IPS-11a (cell line): ENCODE results near the gene CPD.
"Not testable (repeated sequence)": the region's sequence is repeated elsewhere in the genome, so short reads cannot be mapped to it uniquely, and the experiment has no call there.

Source experiments
- H3K4me3 ChIP-seq: one replicate; pipeline ENCODE4 v1.5.1; 2013; ENCODE audit warnings: low read depth, low read length, control low read depth

CPD gene

GRCh38 chr17:30424471-30424870, 45.7 kb downstream of the CPD start:
- H3K4me3 ChIP-seq, result no peak overlapping the region

- H3K4me3 ChIP-seq, result no peak overlapping the region
Measured at GRCh38 chr17:30426292-30426691, 47.6 kb downstream of the CPD start.

DNA sequence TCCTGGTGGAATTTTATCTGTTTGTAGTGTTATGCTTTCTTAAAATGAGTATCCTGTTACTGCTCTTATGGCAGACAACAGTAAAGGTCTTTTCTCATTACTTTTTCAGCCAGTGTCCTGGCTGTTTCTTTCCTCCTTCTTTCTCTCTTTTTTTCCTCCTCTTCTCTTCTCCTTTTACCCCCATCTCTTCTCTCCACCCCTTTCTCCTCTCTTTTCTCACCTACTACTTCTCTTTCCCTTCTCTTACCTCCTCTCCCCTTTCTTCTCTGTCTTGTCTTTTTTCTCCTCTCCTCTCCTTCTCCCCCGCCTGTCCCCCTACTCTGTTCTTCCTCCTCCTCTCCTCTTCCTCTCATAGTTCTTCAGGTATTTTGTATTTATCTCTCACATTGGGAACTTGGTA, 48.9 kb downstream of the CPD start:
- H3K4me3 ChIP-seq, result no peak overlapping the region

DNA sequence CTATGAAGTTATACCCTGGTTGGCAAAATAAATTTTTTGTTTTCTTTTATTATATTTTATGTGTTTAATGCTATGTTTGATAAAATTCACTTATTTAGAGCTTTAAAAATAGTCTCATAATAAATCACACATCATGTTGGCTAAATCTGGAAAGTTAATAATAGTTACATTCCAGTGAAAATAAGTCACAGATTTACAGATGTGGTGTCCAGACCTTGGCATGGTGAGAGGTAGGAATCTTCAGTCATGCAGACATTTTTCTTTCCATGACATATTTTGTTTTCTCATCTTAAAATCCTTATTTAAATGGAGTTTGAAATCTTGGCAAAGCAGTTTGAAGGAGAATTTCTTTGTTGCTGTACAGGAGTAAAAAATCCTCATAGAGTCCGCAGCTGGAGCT, 50.4 kb downstream of the CPD start:
- H3K4me3 ChIP-seq, result no peak overlapping the region

GRCh38 chr17:30433514-30433913, 54.8 kb downstream of the CPD start:
- no peak overlapping the region for H3K4me3 ChIP-seq

DNA sequence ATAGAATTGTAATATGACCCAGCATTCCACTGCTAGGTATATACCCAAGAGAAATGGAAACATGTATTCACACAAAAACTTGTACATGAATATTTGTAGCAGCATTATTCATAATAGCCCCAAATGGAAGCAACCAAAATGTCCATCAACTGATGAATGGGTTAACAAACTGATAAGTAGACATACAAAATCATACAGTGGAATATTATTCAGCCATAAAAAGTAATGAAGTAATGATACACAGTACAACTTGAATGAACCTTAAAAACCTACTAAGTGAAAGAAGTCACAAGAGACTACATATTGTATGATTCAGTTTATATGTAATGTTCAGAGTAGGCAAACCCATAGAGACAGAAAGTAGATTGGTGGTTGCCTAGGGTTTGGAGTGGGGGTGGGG, 58.0 kb downstream of the CPD start:
- no peak overlapping the region for H3K4me3 ChIP-seq

GRCh38 chr17:30443721-30444120, 65.0 kb downstream of the CPD start:
- H3K4me3 ChIP-seq, result no peak overlapping the region

GRCh38 chr17:30446640-30447039, 67.9 kb downstream of the CPD start:
- H3K4me3 ChIP-seq, result not testable (repeated sequence)

- H3K4me3 ChIP-seq, result no peak overlapping the region
Measured at GRCh38 chr17:30449480-30449879, 70.8 kb downstream of the CPD start.

DNA sequence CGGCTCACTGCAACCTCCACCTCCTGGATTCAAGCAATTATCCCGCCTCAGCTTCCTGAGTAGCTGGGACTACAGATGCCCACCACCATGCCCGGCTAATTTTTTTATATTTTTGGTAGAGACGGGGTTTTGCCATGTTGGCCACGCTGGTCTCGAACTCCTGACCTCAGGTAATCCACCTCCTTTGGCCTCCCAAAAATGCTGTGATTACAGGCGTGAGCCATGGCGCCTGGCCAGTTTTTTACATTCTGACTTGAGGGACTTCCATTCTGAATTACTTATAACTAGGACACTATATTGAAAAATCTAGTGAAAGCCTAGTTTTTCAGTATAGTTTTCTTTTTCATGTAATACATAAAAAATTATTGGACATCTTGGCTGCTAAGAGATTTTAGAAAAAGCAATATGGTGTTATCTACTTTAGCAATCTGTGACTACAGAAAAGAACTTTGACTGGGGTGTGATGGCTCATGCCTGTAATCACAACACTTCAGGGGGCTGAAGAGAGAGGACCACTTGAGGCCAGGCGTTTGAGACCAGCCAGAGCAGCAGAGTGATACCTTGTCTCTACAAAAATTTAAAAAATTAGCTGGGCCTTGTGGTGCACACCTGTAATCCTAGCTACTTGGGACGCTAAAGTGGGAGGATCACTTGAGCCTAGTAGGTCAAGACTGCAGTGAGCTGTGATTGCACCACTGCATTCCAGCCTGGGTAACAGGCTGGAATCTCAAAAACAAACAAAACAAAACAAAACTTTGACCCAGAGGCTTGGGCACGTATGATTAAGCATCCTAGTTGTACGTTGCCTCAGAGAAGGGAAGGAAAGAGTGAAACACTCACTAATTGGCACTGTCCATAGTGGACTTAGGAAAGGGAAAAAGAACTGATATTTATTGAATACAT, 71.6 kb downstream of the CPD start:
- H3K4me3 ChIP-seq, result no peak overlapping the region

DNA sequence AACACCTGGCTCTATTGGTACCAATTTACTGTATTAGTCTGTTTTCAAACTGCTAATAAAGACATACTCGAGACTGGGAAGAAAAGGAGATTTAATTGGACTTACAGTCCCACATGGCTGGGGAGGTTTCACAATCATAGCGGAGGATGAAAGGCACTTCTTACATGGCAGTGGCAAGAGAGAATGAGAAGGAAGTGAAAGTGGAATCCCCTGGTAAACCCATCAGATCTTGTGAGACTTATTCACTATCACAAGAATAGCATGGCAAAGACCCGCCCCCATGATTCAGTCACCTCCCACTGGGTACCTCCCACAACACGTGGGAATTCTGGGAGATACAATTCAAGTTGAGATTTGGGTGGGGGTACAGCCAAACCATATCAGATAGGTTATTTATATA, 75.9 kb downstream of the CPD start:
- H3K4me3 ChIP-seq, result no peak overlapping the region

DNA sequence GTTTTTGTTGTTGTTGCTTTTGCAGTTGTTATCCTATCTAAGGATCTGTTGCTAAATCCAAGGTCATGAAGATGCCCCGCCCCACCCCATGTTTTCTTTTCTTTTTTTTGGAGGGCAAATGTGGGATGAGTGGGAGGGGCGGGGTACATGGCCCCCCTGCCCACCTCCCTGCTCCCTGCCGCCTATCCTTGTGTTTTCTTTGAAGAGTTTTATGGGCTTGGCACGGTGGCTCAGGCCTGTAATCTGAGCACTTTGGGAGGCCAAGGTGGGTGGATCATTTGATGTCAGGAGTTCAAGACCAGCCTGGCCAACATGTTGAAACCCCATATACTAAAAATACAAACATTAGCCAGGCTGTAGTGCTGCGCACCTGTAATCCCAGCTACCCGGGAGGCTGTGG, 79.6 kb downstream of the CPD start:
- H3K4me3 ChIP-seq, result no peak overlapping the region

DNA sequence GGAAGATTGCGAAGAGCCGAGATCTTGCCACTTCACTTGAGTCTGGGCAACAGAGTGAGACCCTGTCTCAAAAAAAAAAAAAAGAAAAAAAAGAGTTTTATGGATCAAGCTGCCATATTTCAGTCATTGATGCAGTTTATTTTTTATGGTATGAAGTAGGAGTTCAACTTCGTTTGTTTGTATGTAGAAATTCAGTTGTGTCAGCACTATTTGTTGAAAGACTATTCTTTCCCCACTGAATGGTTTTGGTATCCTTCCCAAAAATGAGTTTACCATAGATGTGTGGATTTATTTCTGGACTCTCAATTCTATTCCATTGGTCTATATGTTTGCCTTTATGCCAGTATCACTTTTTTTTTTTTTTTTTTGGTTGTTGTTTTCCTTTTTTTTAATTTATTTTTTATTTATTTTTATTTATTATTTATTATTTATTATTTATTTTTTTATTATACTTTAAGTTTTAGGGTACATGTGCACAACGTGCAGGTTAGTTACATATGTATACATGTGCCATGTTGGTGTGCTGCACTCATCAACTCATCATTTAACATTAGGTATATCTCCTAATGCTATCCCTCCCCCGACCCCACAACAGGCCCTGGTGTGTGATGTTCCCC, 80.2 kb downstream of the CPD start:
- H3K4me3 ChIP-seq, result not testable (repeated sequence)

DNA sequence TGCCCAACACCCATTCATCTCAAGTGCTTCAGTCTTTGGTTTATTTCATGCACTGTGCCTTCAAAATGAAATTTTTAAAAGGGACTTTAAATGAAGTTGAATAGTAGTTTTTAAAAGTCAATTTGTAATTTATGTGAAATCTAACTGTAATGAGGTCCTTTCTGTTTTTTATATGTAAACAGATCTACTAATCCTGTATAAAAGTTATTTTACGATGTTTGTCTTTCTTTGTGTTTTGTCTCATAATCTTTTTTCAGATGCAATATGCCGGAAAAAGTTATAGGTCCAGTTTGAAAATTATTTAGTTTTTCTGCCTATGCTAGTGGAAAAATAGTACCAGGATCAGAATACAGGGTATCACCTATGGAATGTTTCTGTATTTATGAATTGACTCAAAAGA, 89.7 kb downstream of the CPD start:
- H3K4me3 ChIP-seq, result no peak overlapping the region

DNA sequence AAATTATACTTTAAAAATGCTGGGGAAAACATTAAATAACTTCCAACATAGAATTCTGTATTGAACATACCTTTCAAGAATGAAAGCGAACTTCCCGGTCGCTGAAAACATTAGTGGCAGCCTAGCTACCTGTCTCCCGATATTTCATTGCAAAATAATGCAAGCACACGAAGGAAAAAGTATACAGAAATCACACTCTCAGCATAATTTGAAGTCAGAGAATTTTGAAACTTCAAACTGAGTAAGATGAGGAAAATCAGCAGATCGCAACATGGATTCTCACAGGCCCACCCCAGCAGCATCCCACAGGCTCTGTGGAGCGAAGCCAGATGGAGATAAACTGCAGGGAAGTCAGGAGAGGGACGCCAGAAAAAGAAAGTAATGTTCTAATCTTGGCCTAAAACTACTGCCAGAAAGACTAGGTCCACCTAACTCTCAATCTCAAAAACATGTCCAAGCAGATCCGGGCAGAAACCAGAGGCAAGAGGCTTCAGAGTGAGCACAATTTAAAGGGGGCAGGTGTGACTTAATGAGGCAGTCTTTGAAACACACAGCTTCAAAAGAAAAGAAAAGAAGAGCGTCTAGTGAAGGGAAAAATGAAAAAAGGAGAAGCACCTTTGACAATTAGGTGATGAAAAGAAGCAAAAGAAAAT, 93.6 kb downstream of the CPD start:
- no peak overlapping the region for H3K4me3 ChIP-seq

DNA sequence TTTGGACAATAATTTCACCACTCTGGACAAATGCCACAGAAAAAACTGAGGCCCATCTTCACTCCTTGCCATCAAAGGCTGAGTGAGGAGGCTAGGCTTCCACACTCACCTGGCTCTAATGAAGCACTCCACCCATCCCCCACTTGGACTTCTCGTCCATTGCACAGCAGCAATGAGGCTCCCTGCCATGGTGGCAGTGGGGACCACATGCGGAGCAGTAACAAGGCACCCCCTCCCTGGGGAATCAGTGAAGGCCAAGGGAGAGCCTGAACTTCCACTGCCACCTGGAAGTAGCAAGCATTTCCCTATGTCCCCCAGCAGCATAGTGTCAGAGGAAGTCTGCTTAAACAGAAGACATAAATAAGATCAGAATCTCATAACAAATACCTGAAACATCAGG, 96.5 kb downstream of the CPD start:
- H3K4me3 ChIP-seq, result no peak overlapping the region

DNA sequence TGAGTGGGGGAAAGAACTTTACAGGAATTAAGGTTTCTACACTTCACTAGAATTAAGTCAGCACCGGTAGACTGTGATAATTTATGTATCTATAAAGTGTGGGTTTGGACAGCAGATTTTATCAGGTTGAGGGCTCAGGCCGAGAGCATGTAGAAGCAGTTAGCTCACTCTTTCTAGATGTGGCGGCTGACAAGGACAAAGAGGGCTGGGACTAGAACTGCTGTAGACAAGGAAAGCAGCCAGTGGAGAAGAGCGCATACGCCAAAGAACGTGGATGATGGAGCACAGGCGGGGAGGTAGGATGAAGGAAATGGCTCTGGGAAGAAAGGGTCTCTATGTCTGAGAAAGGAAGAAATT, 98.0 kb downstream of the CPD start:
- peak overlapping the region; percentile 98 for H3K4me3 ChIP-seq

DNA sequence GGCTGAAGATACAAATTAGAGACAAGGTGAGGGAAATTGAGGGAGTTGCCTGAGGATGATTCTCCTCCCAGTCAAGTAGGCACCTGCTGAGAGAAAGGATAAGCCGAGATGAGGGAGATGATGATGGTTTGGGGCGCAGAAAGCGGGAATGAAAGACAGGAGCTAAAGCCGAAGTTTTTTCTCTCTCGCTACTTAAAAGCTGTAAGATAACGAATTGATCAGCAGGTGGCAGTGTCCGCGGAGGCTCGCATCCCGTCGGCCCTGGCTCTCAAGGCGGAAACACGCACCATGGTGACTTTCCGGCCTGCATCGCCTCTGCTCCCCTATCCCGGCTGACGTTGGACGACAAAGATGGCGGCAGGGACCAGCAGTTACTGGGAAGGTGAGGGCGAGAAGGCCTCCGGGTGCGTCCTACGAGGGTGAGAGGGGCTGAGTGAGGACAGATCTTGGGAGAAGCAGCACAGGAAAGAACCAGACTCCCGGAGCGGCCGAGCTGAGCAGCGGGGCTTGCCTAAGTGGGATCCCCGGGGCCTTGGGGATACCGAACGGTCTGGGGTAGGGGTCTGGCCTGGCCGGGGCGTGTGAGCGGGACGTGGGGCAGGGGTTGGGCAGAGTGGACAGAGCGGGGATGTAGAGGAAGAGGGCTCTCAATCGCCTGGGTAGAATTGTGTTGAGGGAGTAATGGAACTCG, 98.5 kb downstream of the CPD start, which contains the start of gene GOSR1:
Gene GOSR1, plus strand, starts transcription at position 326 of the 691 bp plus-strand sequence. Its CDS starts 26 bp downstream, at position 352.
- peak within 1 kb of the TSS; percentile 98 for H3K4me3 ChIP-seq

GRCh38 chr17:30477774-30478115, 99.0 kb downstream of the CPD start:
- peak overlapping the region; percentile 98 for H3K4me3 ChIP-seq

- no peak overlapping the region for H3K4me3 ChIP-seq
Measured at GRCh38 chr17:30482555-30482954, 103.8 kb downstream of the CPD start.

- H3K4me3 ChIP-seq, result no peak overlapping the region
Measured at GRCh38 chr17:30483159-30483558, 104.4 kb downstream of the CPD start.
